ENCODE data around the gene ABCA12.
A peak's percentile ranks its signal among the peaks of the same experiment; 100 is the strongest.
"Not testable (repeated sequence)": the region's sequence is repeated elsewhere in the genome, so short reads cannot be mapped to it uniquely, and the experiment has no call there.

ABCA12 gene, protein sequence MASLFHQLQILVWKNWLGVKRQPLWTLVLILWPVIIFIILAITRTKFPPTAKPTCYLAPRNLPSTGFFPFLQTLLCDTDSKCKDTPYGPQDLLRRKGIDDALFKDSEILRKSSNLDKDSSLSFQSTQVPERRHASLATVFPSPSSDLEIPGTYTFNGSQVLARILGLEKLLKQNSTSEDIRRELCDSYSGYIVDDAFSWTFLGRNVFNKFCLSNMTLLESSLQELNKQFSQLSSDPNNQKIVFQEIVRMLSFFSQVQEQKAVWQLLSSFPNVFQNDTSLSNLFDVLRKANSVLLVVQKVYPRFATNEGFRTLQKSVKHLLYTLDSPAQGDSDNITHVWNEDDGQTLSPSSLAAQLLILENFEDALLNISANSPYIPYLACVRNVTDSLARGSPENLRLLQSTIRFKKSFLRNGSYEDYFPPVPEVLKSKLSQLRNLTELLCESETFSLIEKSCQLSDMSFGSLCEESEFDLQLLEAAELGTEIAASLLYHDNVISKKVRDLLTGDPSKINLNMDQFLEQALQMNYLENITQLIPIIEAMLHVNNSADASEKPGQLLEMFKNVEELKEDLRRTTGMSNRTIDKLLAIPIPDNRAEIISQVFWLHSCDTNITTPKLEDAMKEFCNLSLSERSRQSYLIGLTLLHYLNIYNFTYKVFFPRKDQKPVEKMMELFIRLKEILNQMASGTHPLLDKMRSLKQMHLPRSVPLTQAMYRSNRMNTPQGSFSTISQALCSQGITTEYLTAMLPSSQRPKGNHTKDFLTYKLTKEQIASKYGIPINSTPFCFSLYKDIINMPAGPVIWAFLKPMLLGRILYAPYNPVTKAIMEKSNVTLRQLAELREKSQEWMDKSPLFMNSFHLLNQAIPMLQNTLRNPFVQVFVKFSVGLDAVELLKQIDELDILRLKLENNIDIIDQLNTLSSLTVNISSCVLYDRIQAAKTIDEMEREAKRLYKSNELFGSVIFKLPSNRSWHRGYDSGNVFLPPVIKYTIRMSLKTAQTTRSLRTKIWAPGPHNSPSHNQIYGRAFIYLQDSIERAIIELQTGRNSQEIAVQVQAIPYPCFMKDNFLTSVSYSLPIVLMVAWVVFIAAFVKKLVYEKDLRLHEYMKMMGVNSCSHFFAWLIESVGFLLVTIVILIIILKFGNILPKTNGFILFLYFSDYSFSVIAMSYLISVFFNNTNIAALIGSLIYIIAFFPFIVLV (N-terminal part only)

DNA sequence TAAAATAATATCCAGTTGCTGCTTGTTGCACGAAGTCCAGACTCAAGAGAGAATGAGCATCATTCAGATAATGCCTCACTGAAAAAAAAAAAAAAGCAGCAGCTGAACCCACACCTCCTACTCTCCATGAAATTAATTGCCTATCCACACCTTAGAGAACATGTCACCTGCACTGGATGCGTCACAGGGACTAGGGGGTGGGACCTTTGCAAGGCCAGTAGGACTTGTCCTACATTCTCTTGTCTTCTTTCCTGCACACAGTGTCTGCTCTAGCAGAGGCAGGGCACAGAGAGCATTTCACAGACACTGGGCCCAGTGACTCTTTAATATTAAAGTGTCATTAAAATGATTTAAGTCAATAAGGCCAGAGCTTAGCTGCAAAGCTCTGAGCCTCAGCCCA, at the start of gene ABCA12:
Gene ABCA12 (minus strand): TSS at position 148 of the 400 bp plus-strand sequence. CDS start 418 bp downstream, outside the sequence.
- DNase-seq: no peak

DNA sequence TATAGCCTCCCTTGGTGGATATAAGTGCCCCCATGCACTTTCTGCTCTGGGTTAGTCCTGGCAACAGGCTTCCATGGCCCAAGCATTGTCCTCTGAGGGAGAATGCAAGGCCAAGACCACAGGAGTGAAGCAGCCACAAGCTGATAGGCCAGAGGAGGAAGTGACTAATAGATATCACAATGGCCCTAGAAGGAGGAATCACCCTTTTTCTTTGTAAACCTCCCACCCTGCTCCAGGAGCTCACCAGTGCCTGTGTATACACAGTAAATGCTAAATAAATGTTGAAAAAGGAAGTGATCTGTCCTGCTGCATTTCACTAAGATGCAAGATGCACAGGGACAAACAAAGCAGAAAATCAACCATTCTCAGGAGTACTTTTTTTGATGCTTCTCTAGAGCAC, 49.7 kb upstream of the ABCA12 start:
- no peak for DNase-seq

DNA sequence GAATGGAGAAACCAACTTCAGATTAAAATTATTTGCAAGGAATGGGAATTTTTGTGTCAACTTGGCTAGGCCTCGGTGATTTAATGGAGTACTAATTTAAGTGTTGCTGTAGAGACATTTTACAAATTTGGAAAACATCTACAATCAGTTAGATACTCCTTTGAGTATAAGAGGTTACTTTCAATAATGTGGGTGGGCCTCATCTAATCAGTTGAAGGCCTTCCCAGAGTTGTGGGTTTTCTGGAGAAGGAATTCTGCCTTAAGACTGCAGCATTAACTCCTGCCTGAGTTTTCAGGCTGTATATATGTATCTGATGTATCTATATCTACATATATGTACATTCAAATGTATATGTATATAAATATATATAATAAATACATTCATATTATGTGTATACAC, 47.6 kb upstream of the ABCA12 start:
- no peak for DNase-seq

DNA sequence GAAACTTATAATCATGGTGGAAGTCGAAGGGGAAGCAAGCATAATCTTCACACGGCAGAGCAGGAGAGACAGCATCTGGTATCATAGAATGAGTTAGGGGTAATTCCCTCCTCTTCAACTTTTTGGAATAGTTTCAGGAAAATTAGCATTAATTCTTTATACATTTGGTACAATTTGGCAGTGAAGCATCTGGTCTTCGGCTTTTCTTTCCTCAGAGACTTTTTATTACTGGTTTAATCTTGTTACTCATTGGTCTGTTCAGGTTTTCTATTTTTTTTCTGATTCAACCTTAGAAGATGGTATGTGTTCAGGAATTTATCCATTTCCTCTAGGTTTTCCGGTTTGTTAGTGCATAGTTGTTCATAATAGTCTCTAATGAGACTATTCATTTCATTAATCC, 39.7 kb upstream of the ABCA12 start:
- no peak for DNase-seq

DNA sequence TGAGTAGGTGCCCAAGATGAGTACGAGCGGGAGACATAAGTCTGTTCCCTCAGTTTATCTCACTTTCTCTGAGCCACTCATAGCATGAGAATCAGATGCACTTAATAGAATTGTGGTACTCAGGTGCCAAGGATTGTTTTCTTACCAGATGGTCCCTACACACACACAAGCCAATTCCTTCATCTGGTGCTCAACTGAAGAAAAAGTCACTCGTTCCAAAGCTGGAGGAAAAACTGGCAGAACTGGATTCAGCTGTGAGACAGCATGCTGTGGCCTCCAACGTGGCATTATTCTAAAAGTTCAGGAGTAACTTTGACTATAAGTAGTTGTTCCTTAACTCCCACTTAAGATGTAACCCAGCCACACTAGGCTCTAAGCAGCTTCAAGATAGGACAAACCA, 33.4 kb upstream of the ABCA12 start:
- DNase-seq: no peak

DNA sequence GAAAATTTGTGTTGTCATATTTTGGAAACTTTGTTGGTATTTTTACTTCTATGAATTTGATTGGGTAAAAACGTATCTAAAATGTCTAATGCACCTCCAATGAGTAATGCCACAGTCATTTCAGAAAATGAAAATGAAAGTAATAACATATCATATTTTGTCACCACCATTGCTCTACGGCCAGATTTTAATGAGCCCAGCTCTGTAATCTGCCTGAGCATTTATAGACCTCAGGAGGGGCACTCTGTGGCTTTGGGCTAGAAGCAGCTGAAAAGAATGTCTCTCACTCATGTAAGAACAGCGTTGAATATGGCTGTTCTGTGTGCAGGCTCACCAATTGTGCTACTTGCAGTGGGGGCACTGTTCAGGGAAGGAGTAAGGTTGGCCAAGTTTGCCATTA, 32.7 kb upstream of the ABCA12 start:
- peak; percentile 49 for DNase-seq

DNA sequence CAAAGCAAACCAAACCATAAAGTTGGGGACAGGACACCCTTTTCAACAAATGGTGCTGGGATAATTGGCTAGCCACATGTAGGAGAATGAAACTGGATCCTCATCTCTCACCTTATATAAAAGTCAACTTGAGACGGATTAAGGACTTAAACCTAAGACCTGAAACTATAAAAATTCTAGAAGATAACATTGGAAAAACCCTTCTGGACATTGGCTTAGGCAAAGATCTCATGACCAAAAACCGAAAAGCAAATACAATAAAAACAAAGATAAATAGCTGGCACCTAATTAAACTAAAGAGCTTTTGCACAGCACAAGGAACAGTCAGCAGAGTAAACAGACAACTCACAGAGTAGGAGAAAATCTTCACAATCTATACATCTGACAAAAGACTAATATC, 28.1 kb upstream of the ABCA12 start:
- DNase-seq: not testable (repeated sequence)

DNA sequence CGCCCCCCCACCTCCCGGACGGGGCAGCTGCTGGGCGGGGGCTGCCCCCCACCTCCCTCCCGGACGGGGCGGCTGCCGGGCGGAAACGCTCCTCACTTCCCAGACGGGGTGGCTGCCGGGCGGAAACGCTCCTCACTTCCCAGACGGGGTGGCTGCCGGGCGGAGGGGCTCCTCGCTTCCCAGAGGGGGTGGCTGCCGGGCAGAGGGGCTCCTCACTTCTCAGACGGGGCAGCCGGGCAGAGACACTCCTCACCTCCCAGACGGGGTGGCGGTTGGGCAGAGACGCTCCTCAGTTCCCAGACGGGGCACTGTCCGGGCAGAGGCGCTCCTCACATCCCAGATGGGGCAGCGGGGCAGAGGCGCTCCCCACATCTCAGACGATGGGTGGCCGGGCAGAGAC, 24.9 kb upstream of the ABCA12 start:
- DNase-seq: not testable (repeated sequence)

DNA sequence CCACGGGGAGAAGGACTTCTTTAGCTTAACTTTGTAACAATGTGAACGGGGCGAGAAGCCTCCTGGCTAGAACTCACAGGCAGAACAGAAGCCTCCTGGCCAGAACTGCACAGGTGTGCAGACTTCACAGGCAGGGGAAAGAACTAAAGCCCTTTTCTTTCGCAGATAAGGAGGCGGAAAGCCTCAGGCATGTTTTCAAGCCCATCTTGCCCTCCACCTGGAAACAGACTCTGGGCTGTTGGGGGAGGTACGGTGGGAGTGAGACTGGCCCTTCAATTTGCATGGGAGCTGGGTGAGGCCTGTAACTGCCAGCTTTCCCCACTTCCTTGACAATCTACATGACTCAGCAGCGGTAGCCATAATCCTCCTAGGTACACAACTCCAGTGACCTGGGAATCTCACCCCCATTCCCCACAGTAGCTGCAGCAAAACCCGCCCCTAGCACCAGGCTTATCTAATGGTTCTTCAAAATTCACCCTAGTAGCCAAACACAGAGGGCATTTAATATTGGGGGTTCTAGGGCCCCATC, 22.9 kb upstream of the ABCA12 start:
- DNase-seq: no peak

DNA sequence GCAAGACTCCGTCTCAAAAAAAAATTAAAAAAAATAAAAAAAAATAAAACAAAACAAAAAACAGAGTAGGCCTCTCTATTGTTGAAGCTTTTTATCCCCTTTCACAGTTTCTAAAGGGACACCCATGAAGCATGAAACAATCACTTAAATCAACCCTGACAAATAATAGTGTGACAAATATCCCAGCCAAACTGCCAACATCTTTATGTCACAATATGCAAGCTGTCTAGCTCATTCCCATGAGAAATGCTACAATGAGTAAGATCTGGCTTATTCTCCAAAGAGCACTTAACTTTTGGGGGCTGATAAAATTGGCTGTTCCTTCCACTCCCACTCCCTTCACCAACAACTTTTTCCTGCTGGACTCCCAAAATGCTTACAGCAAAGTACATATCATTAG, 21.7 kb upstream of the ABCA12 start:
- no peak for DNase-seq

DNA sequence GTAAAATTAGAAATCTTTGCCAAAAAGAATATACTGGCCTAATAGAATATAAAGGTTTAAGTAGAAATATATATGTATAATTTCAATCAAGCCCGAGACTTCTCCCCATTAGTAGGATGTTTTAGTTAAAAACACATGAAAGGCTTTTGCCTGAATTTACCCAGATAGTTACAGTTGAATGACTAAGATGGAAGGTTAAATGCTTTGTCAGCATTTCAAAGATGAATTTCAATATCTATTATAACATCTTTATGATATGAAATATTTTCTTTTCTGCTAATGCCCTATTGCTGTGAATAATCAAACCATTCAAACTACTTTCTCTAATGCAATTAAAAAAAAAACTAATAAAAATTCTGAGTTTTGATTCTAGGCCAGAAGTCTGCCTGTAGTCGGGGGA, 18.0 kb upstream of the ABCA12 start:
- DNase-seq: no peak

DNA sequence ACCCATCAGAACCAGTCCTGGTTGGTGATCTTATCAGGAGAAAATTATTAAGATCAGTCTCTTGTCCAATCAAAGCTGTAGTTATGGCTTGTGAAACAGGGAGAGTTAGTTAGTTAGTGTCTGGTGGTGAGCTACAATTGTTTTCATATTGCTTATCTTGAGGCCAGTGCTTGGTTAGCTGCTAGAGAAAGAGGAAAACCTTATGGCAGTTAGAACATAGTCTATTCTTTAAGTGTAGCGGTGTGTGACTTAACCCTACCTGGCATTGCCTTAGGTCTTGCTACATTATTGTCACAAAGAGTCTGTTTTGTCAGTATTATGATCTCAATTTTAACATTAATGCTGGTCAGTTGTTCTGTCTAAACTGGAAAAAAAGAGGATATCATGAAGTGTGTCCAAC, 11.5 kb upstream of the ABCA12 start:
- no peak for DNase-seq

DNA sequence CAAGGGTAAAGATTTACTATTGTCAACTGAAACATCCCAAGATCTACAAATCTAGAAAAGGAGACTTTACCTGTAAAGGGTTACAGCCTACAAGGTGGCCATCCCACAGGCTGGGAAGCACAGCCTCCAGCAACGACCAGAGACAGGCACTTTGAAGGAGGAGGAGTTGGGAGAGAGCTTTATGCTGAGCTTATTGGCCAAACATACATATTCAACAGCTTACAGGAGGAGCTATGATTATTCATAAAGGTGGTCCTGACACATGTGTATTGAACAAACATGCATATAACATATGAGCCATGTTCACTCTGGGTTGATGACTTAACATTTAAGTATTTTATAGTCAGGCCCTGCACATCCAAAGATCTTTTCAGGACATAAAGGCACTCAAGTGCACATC, 11.1 kb upstream of the ABCA12 start:
- no peak for DNase-seq

DNA sequence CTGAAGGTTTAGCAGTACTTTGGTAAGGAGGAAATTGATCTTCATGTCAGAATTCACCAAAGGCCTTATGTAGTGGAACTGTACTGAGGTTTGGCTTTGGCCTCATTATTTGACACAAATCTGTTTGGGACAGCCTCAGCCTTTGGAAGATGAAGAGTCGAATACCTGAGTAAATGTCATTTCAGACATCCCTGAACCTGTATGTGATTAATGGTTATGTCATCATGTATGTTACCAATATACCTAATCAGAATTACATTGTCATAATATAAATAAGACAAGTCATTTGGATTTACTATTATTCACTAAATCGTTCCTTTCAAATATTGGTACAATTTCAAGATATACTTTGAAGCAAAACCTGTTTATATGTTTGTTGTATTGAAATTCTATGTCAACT, 10.6 kb upstream of the ABCA12 start:
- no peak for DNase-seq

DNA sequence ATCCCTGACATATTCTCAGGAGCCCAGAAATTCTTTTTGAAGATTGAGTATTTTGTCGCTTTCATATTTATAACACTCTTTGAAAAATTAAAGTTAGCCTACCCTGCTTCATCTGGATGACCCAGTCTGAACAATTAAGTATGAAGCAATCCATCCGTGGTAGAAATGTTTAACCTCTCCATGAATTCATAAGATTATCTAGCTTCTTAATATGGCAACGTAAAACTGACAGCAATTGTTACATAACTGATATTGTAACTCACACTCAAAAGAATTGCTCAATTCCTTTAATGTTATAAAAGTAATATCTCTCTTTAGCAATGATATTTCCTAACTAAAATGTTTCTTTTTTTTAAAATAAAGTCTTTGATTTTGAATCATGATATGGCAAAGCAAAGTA, 7.2 kb upstream of the ABCA12 start:
- no peak for DNase-seq

DNA sequence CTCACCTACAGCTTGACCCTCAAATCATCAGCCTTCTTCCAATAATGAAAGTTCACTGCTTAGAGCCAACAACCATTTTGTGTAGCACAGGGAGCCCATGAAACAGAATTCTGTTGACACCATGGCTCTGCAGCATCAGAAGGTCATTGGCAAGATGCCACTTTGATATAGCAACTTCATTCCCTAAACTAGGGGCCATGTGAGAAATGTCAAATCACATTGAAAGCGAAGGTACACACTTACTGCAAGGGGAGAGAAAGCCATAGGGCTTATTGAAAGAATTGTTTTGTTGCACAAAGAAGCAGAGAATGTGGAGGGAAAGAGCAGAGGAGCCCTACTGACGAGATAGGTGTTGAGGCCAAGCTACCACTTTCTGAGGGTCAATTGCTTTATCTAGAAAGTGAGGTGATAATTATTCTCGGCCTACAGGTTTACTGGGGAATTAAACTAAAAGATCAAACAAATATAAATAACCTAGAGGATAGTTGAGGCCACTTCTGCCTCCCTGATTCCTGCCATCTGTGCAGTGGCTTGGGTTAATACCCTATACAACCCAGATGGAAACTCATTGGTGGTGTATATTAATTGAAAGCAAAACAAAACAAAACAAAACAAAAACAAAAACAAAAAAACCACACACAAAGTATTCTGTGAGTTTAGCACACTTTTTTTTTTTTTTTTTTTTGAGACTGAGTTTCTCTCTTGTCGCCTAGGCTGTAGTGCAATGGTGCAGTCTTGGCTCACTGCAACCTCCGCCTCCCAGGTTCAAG, 5.9 kb upstream of the ABCA12 start:
- no peak for DNase-seq

DNA sequence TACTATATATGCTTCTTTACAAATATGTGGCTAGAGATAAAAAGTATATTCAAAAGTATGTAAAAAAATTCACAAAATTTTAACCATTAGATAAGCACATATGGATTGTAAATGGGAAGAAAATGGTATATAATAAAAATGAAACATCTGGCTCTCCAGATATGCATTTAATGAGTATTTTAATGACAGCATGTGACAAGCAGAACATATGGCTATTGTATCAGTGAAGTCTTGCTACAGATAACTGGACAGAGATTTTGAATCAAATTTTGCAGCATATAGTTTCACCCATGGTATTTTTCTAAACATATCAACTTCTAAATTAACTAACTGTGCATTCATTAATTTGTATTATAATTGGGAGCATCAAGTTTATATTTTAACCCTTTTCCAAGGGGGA, 5.0 kb upstream of the ABCA12 start:
- no peak for DNase-seq

DNA sequence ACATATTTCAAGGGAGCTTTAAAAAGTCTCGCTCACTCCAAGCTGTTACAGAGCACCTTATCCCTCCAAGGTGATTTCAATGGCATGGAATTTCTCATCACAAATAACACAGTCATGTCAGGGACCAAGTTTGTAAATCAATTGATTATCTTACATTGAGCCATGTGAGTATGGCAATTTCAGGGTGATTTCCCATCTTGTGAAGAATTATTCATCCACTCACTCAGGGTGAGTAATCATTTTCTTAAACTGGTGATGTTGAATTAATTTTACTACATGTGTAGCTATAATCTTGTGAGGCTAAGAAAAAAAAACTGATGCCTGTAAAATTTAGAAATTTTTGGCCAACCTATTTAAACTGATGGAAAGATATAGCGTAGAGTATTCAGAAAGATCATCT, 3.3 kb upstream of the ABCA12 start:
- no peak for DNase-seq

DNA sequence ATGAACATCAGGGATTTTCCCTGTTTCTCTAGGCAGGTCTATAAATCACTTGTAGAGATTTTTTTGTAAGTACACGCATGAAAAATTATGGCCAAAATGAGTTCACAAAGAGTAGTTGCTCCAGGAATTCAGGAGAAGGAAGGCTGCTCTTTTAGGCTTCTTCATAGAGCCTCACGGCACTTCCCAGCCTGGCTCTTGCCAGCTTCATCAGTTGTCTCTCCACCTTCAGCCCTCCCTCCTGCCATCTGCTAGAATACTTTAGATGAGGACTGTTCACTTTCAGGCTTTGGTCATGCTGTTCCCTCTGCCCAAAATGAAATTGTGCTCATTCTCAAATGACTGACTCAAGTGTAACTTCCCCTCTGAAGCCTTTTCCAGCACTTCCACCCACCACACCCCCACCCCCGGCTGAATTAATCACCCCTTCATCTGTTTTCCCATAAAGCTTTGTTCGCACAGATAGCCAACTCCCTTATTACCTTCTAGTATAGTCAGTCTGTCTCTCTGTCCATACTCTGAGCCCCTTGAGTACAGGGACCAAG, 1.8 kb upstream of the ABCA12 start:
- no peak for DNase-seq

DNA sequence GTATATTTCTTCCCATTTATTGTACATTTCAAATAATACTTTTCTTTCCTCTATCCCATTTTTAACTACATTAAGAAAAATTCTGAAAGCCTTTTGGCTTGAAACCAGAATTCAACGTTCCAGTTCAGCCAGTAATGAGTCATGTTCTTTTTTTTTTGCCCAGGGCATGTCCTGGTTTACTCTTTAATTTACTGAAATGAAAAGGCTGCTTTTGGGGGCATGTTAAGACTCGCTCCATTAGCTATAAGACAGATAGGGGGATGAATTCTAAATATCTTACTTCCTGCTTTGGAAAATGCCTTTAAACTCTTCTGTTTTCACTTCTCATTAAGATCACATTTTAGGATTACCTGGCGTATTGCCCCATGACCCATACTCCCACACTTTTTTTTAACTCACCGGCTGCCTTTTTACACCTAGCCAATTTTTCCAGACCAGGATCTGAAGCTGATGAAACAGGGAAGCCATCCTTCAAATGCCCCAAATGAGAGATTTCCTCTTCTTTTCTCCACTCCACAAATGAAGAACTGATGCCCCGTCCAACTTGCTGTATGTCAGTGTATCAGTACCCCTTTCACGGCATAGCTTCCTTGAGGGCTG, 585 bp downstream of the ABCA12 start:
- DNase-seq: no peak

DNA sequence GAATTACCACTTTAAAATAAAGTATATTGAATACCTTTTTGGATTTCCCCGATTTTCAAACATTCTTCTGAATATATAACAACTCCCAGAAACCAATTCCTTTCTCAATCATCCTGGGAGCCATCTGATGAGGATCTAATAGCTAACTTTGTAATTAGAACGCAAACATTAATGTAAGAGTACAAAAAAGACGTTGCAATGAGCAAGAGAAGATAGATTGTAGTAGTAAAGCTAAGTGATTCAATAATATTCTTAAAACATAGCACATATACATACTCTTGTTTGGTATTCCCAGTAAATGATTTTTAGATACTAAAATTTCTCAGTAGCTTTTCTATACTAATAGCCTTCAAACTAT, 1.1 kb downstream of the ABCA12 start:
- no peak for DNase-seq
